Measurements from ENCODE around the gene EPB41. TPM values are rescaled to one million over a fixed set of nuclear protein-coding genes. Genes with fewer than 3 reads are reported as not detected.

Gene EPB41
- total and polyA plus RNA-seq, 2 donors from 2014 or later = 9.9 to 38.8 TPM

GRCh38 chr1:29029667-29030066 is 115.3 kb downstream of the EPB41 start:
- no peak for DNase-seq
- no peak overlapping the region for H3K9ac ChIP-seq (ENCODE audit: low read length in 3 of 3)
- FAIRE-seq = no peak
- H3K27ac ChIP-seq (ENCODE audit: low read depth in 2 of 2, low read length in 2 of 2) = no peak overlapping the region
- H3K4me3 ChIP-seq (ENCODE audit: low read length in 3 of 3) = no peak overlapping the region
- no peaks in the 10 kb centered on the region for H3K4me1 ChIP-seq (ENCODE audit: control insufficient read depth in 2 of 3, insufficient read depth in 2 of 3, low read depth in 1 of 3, low read length in 3 of 3)
- H3K27me3 ChIP-seq (ENCODE audit: control insufficient read depth, insufficient read depth, low read length) = no peaks in the 10 kb centered on the region
- no peak for TF ChIP-seq CTCF (IDR thresholded peaks at IDR 0.05; ENCODE audit: borderline replicate concordance, extremely low read depth, insufficient read depth)
- H3K9me3 ChIP-seq (ENCODE audit: control insufficient read depth in 2 of 3, insufficient read depth in 1 of 3, low read length in 3 of 3) = no peaks in the 10 kb centered on the region
- intact Hi-C loops (cut with DNase I) = loop anchor here (5.0 kb wide), 1 partner anchor 147 kb away; no protein-coding TSS in a partner anchor
- H3K36me3 ChIP-seq (ENCODE audit: control insufficient read depth in 2 of 3, insufficient read depth in 3 of 3, low read length in 3 of 3) = no peaks in the 10 kb centered on the region

GRCh38 chr1:29032841-29033240 is 118.5 kb downstream of the EPB41 start:
- FAIRE-seq = no peak
- H3K9me3 ChIP-seq (ENCODE audit: control insufficient read depth in 2 of 3, insufficient read depth in 1 of 3, low read length in 3 of 3) = no peaks in the 10 kb centered on the region
- TF ChIP-seq CTCF (IDR thresholded peaks at IDR 0.05; ENCODE audit: borderline replicate concordance, extremely low read depth, insufficient read depth) = no peak

GRCh38 chr1:29033829-29034466 is 119.6 kb downstream of the EPB41 start:
- H3K4me3 ChIP-seq (ENCODE audit: low read length in 3 of 3) = no peak overlapping the region
- DNase-seq (peak in 2 of 5 donors; percentile 55 to 67), FAIRE-seq (peak; percentile 78)
- no peaks in the 10 kb centered on the region for H3K4me1 ChIP-seq (ENCODE audit: control insufficient read depth in 2 of 3, insufficient read depth in 2 of 3, low read depth in 1 of 3, low read length in 3 of 3)
- no peak overlapping the region for H3K27ac ChIP-seq (ENCODE audit: low read depth in 2 of 2, low read length in 2 of 2)
- intact Hi-C loops (cut with DNase I) = loop anchor here (5.0 kb wide), 1 partner anchor 152 kb away; no protein-coding TSS in a partner anchor
- H3K27me3 ChIP-seq (ENCODE audit: control insufficient read depth, insufficient read depth, low read length) = no peaks in the 10 kb centered on the region
- TF ChIP-seq CTCF (IDR thresholded peaks at IDR 0.05; ENCODE audit: borderline replicate concordance, extremely low read depth, insufficient read depth) = peak; percentile 65
- no peaks in the 10 kb centered on the region for H3K9me3 ChIP-seq (ENCODE audit: control insufficient read depth in 2 of 3, insufficient read depth in 1 of 3, low read length in 3 of 3)
- no peaks in the 10 kb centered on the region for H3K36me3 ChIP-seq (ENCODE audit: control insufficient read depth in 2 of 3, insufficient read depth in 3 of 3, low read length in 3 of 3)
- no peak overlapping the region for H3K9ac ChIP-seq (ENCODE audit: low read length in 3 of 3)

More at GRCh38 chr1:29032841-29033240, 118.5 kb downstream of the EPB41 start:
- Histone ChIP-seq H3K36me3 (ENCODE audit: control insufficient read depth in 2 of 3, insufficient read depth in 3 of 3, low read length in 3 of 3) (no peaks in the 10 kb centered on the region), H3K9ac (ENCODE audit: low read length in 3 of 3) (no peak overlapping the region), H3K4me3 (ENCODE audit: low read length in 3 of 3) (no peak overlapping the region), H3K27ac (ENCODE audit: low read depth in 2 of 2, low read length in 2 of 2) (no peak overlapping the region), H3K27me3 (ENCODE audit: control insufficient read depth, insufficient read depth, low read length) (no peaks in the 10 kb centered on the region), H3K4me1 (ENCODE audit: control insufficient read depth in 2 of 3, insufficient read depth in 2 of 3, low read depth in 1 of 3, low read length in 3 of 3) (no peaks in the 10 kb centered on the region)
- DNase-seq = no peak
- intact Hi-C loops (cut with DNase I) = loop anchor here (5.0 kb wide), 1 partner anchor 151 kb away; no protein-coding TSS in a partner anchor
